Measurements from ENCODE around the gene MT1B.

- TF ChIP-seq TAF1 (IDR thresholded peaks at IDR 0.05; ENCODE audit: borderline replicate concordance, insufficient read depth, low read length) (no peak), POLR2AphosphoS5 (IDR thresholded peaks at IDR 0.05; ENCODE audit: low read depth, low read length) (no peak)
- TF ChIP-seq, protein P1, sequence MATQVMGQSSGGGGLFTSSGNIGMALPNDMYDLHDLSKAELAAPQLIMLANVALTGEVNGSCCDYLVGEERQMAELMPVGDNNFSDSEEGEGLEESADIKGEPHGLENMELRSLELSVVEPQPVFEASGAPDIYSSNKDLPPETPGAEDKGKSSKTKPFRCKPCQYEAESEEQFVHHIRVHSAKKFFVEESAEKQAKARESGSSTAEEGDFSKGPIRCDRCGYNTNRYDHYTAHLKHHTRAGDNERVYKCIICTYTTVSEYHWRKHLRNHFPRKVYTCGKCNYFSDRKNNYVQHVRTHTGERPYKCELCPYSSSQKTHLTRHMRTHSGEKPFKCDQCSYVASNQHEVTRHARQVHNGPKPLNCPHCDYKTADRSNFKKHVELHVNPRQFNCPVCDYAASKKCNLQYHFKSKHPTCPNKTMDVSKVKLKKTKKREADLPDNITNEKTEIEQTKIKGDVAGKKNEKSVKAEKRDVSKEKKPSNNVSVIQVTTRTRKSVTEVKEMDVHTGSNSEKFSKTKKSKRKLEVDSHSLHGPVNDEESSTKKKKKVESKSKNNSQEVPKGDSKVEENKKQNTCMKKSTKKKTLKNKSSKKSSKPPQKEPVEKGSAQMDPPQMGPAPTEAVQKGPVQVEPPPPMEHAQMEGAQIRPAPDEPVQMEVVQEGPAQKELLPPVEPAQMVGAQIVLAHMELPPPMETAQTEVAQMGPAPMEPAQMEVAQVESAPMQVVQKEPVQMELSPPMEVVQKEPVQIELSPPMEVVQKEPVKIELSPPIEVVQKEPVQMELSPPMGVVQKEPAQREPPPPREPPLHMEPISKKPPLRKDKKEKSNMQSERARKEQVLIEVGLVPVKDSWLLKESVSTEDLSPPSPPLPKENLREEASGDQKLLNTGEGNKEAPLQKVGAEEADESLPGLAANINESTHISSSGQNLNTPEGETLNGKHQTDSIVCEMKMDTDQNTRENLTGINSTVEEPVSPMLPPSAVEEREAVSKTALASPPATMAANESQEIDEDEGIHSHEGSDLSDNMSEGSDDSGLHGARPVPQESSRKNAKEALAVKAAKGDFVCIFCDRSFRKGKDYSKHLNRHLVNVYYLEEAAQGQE (IDR thresholded peaks at IDR 0.05; ENCODE audit: insufficient read depth in 1 of 2, low read depth in 2 of 2, low read length in 2 of 2), result no peak
These were observed 45.9 kb downstream of the MT1B start for GRCh38 chr16:56697456-56698155.
